GM18520 (cell line): ENCODE results near the gene SLC15A1.

ENCODE experiments used
- ATAC-seq: cut with Tn5 transposase; IDR thresholded peaks from one replicate; pipeline ENCODE4 v1.9.1; 2021; ENCODE audit not compliant: unreplicated experiment

The SLC15A1 gene

GRCh38 chr13:98781470-98781869 lies 29.0 kb upstream of the SLC15A1 start:
- no peak for ATAC-seq

GRCh38 chr13:98781045-98781444 lies 28.6 kb upstream of the SLC15A1 start:
- ATAC-seq: no peak

- ATAC-seq: no peak
Observed at GRCh38 chr13:98780451-98780850, 28.0 kb upstream of the SLC15A1 start.

GRCh38 chr13:98779695-98780094 lies 27.2 kb upstream of the SLC15A1 start:
- ATAC-seq: no peak

- no peak for ATAC-seq
Observed at GRCh38 chr13:98778749-98779148, 26.3 kb upstream of the SLC15A1 start.

GRCh38 chr13:98776644-98777043 lies 24.2 kb upstream of the SLC15A1 start:
- no peak for ATAC-seq

- no peak for ATAC-seq
Observed at GRCh38 chr13:98775844-98776598, 23.5 kb upstream of the SLC15A1 start.

- ATAC-seq: no peak
Observed at GRCh38 chr13:98775386-98775785, 22.9 kb upstream of the SLC15A1 start.

GRCh38 chr13:98774776-98775175 lies 22.3 kb upstream of the SLC15A1 start:
- no peak for ATAC-seq

- ATAC-seq: no peak
Observed at GRCh38 chr13:98773921-98774320, 21.4 kb upstream of the SLC15A1 start.

- no peak for ATAC-seq
Observed at GRCh38 chr13:98772794-98773452, 20.5 kb upstream of the SLC15A1 start.

- no peak for ATAC-seq
Observed at GRCh38 chr13:98771838-98772611, 19.6 kb upstream of the SLC15A1 start.

GRCh38 chr13:98769736-98770135 lies 17.3 kb upstream of the SLC15A1 start:
- no peak for ATAC-seq

- no peak for ATAC-seq
Observed at GRCh38 chr13:98768522-98768921, 16.1 kb upstream of the SLC15A1 start.

GRCh38 chr13:98766697-98767096 lies 14.2 kb upstream of the SLC15A1 start:
- no peak for ATAC-seq

- no peak for ATAC-seq
Observed at GRCh38 chr13:98765996-98766519, 13.6 kb upstream of the SLC15A1 start.

GRCh38 chr13:98761986-98762616 lies 9.6 kb upstream of the SLC15A1 start:
- no peak for ATAC-seq

GRCh38 chr13:98761126-98761985 lies 8.9 kb upstream of the SLC15A1 start:
- no peak for ATAC-seq

- no peak for ATAC-seq
Observed at GRCh38 chr13:98755729-98756128, 3.3 kb upstream of the SLC15A1 start.

GRCh38 chr13:98755116-98755515 lies 2.6 kb upstream of the SLC15A1 start:
- ATAC-seq: no peak
